Pancreas (tissue), 10 donors: ENCODE measurements around the gene PAX5. TPM values are rescaled to one million over a fixed set of nuclear protein-coding genes. Genes with fewer than 3 reads are reported as not detected.

ENCODE experiments used
- ATAC-seq, 4 donors: fragments of 200-7000 bp; cut with Tn5 transposase; one replicate each; pipeline versions ENCODE4 v1.8.0 to v1.9.1; 2020; ENCODE audit warnings: mild to moderate bottlenecking in 4 of 4, moderate library complexity in 4 of 4
- DNase-seq, 6 donors: peaks; one replicate each; pipeline ENCODE4 v3.0.0-alpha.2; 2020
- FAIRE-seq: peaks from 2 replicates; lab custom pipeline; 2012; peaks lifted over from hg19 to GRCh38; lab: Jason Lieb, UNC
- H3K27ac ChIP-seq, 4 donors: fragments of 200-600 bp; sonication (generic); 1 replicate in 3 of 4; 2 replicates in 1 of 4; pipeline versions ENCODE4 v1.5.0 to v1.8.0; 2020
- H3K27me3 ChIP-seq, 4 donors: fragments of 200-600 bp; one replicate each; pipeline ENCODE4 v1.8.0; 2021
- H3K36me3 ChIP-seq, 3 donors: fragments of 200-600 bp; sonication (generic) in 1 of 3; one replicate each; pipeline versions ENCODE4 v1.5.0 to v1.8.0; 2020 to 2021
- H3K4me1 ChIP-seq, 3 donors: fragments of 200-600 bp; one replicate each; pipeline ENCODE4 v1.8.0; 2021
- H3K4me3 ChIP-seq, 4 donors: fragments of 200-600 bp; sonication (generic) in 2 of 4; one replicate each; pipeline versions ENCODE4 v1.5.0 to v1.8.0; 2020 to 2021
- H3K9me3 ChIP-seq, 4 donors: fragments of 200-600 bp; one replicate each; pipeline ENCODE4 v1.8.0; 2021
- CTCF ChIP-seq, 4 donors: fragments of 200-600 bp; sonication (generic) in 3 of 4; IDR thresholded peaks; one replicate each; pipeline versions ENCODE4 v1.5.0 to v1.8.0; 2021; ENCODE audit warnings: antibody characterized with exemption in 4 of 4
- WGBS, 2 donors: extraction: QIAGEN DNeasy Blood & Tissue Kit; methylation state at CpG; one replicate each; pipeline ENCODE4 v1.1.7; 2013; 5-methylcytosine and 5-hydroxymethylcytosine counted together
- intact Hi-C, 3 donors: fragments of 100-400 bp; cut with DNase I; formaldehyde crosslinking; loops; one replicate each; pipeline versions ENCODE4 v1.11.1 to v1.14.2; 2022
- polyA plus RNA-seq, 2 donors: library from polyadenylated mRNA; stranded (reverse); fragments of 200-250 nt; gene quantifications; one replicate each; pipeline ENCODE4 v1.2.3, GENCODE V29; 2013
- total RNA-seq, 6 donors: library from RNA; stranded (reverse); fragmentation: NEBNext Ultra II Directional in 4 of 6; extraction: Animal tissue kit (Norgen Biotek cat#: 25700) in 4 of 6; gene quantifications; one replicate each; pipeline versions ENCODE4 v1.2.1 to v1.2.4, GENCODE V29; 2021 to 2023
- donor health status: healthy with polysubstance abuse.
- donor health status: DM: no; HTN: no; CAD: no; lungs with moderate emphysema.
- donor health status: DM: no; HTN: no; CAD: no.
- donor health status: control.
- donor health status: control.
- donor health status: Bipolar disorder and iron deficiency.
- donor health status: DM: yes; HTN: yes; CAD: no.
- donor health status: DM: no; HTN: no; CAD: no.
- donor health status: DM: no; HTN: no; CAD: no.
- donor health status: DM: yes; HTN: yes; CAD: no.

The PAX5 gene
- total and polyA plus RNA-seq, 8 donors, result under 0.01 to 0.35 (median 0.28) TPM; not detected in 1

- H3K27ac ChIP-seq, result no peak overlapping the region
- H3K36me3 ChIP-seq, result no peaks in the 10 kb centered on the region
- intact Hi-C loops, result no loop called here
- no peak overlapping the region for H3K4me3 ChIP-seq
- no peak for DNase-seq
- no peak for ATAC-seq
- WGBS, 2 donors, result 72 to 74% methylated on average over 2 of the region's 2 CpGs
- no peak for FAIRE-seq
- no peak for TF ChIP-seq CTCF (IDR thresholded peaks at IDR 0.05)
- H3K27me3 ChIP-seq, result no peaks in the 10 kb centered on the region
- no peaks in the 10 kb centered on the region for H3K4me1 ChIP-seq
- no peaks in the 10 kb centered on the region for H3K9me3 ChIP-seq
Observed at GRCh38 chr9:36793277-36793676, 240.8 kb downstream of the PAX5 start.

GRCh38 chr9:36791222-36791950 lies 242.7 kb downstream of the PAX5 start:
- FAIRE-seq (no peak), ATAC-seq (no peak), DNase-seq (no peak)
- TF ChIP-seq CTCF (IDR thresholded peaks at IDR 0.05), result no peak
- no peaks in the 10 kb centered on the region for H3K4me1 ChIP-seq
- H3K36me3 ChIP-seq, result no peaks in the 10 kb centered on the region
- intact Hi-C loops, result no loop called here
- H3K4me3 ChIP-seq, result no peak overlapping the region
- no peaks in the 10 kb centered on the region for H3K9me3 ChIP-seq
- 69 to 74% methylated on average over 9 of the region's 9 CpGs for WGBS, 2 donors
- no peak overlapping the region for H3K27ac ChIP-seq
- no peaks in the 10 kb centered on the region for H3K27me3 ChIP-seq

- ATAC-seq, result no peak
- Histone ChIP-seq H3K36me3 (no peaks in the 10 kb centered on the region), H3K9me3 (no peaks in the 10 kb centered on the region), H3K27me3 (no peaks in the 10 kb centered on the region), H3K27ac (no peak overlapping the region), H3K4me3 (no peak overlapping the region), H3K4me1 (no peaks in the 10 kb centered on the region)
- FAIRE-seq, result no peak
- WGBS, 2 donors, result 33% methylated on average over 3 of the region's 3 CpGs
- DNase-seq, result no peak
- intact Hi-C loops, result no loop called here
- no peak for TF ChIP-seq CTCF (IDR thresholded peaks at IDR 0.05)
Observed at GRCh38 chr9:36789886-36790285, 244.2 kb downstream of the PAX5 start.

- no peak for TF ChIP-seq CTCF (IDR thresholded peaks at IDR 0.05)
- ATAC-seq (no peak), FAIRE-seq (no peak), DNase-seq (no peak)
- 32 to 33% methylated on average over 5 of the region's 5 CpGs for WGBS, 2 donors
- Histone ChIP-seq H3K27ac (no peak overlapping the region), H3K36me3 (no peaks in the 10 kb centered on the region), H3K4me1 (no peaks in the 10 kb centered on the region), H3K9me3 (no peaks in the 10 kb centered on the region), H3K4me3 (no peak overlapping the region), H3K27me3 (no peaks in the 10 kb centered on the region)
- intact Hi-C loops, result no loop called here
Observed at GRCh38 chr9:36788534-36788933, 245.5 kb downstream of the PAX5 start.

- no peaks in the 10 kb centered on the region for H3K36me3 ChIP-seq
- intact Hi-C loops, result no loop called here
- H3K27ac ChIP-seq, result no peak overlapping the region
- H3K9me3 ChIP-seq, result no peaks in the 10 kb centered on the region
- ATAC-seq (no peak), FAIRE-seq (no peak), DNase-seq (no peak)
- H3K4me1 ChIP-seq, result no peaks in the 10 kb centered on the region
- H3K27me3 ChIP-seq, result no peaks in the 10 kb centered on the region
- no peak overlapping the region for H3K4me3 ChIP-seq
- no peak for TF ChIP-seq CTCF (IDR thresholded peaks at IDR 0.05)
- 45 to 58% methylated on average over 3 of the region's 3 CpGs for WGBS, 2 donors
Observed at GRCh38 chr9:36787709-36788108, 246.4 kb downstream of the PAX5 start.
